A204.1 (cell line): ENCODE data around the gene CNNM3.

Experiments used
- FAIRE-seq: peaks from 2 replicates; lab custom pipeline; 2012; peaks lifted over from hg19 to GRCh38; lab: Jason Lieb, UNC

Gene CNNM3

DNA sequence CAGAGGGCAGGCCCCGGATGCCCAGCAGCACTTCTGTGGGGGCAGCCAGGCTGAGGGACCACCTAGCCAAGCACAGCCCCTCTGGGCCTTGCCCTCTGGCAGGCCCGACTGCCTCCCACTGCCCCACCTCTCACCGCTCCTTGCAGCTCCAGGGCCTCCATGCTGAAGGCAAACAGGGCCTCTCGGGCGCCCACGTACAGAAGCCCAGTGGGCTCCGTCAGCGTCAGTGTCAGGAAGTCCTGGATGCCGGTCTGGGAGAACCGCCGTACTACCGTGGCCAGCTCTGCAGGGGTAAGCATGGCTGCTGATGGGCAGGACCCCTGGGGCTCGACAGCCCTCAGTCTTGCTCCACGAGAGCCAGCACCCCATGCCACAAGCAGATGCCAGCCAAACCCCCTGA, 50.1 kb downstream of the CNNM3 start:
- no peak for FAIRE-seq

DNA sequence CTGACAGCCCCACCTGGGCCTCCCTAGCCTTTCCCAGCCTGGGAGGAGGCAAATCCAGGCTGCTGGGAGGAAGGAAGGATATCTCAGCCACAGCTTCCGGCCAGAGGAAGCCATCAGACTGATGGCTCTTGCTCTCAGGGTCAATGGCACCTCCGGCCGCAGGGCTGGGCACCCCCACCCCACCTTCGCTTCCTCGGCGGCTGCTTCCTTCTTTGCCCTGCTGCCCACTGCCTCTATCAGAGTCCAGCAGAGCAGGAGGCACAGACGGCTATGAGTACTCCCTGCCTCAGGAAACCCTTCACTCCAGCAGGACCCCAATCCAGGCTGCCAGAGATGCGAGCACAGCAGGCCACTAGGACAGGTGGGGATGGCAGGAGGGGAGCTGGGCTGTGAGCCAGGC, 50.5 kb downstream of the CNNM3 start:
- no peak for FAIRE-seq

DNA sequence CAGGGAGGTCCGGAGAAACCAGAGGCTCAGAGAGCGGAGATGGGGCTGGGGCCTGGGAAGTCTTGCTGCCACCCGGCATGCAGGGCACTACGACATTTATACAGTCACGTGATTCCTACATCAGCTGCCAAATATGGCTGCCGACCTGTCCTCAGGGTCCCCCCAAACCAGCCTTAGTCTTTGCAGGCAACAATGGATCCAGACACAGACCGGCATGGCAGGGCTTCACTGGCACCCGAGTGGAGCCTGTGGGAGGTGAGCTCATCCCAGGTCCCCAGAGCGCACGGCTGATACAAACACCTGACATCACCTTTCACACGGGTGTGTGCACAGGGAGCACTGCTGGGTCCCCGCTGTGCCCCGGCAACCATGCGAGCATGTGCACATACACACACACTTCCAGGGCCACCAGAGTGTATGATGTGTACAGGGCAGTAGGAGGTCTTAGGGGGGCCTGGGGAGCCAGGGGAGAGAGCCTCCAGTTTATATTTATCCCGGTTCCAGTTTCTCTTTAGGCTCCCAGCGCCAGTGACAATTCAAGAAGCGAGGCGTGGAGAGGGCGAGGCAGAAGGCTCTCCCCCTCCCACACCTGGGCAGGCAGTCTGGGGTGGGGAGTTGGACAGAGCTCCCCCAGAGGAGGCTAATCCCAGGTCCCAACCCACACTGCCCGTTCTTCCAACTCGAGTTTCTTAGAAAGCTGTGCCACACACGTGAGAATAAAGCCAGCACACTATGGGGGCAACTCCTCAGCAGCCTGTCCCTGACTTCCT, 51.1 kb downstream of the CNNM3 start:
- FAIRE-seq: no peak

DNA sequence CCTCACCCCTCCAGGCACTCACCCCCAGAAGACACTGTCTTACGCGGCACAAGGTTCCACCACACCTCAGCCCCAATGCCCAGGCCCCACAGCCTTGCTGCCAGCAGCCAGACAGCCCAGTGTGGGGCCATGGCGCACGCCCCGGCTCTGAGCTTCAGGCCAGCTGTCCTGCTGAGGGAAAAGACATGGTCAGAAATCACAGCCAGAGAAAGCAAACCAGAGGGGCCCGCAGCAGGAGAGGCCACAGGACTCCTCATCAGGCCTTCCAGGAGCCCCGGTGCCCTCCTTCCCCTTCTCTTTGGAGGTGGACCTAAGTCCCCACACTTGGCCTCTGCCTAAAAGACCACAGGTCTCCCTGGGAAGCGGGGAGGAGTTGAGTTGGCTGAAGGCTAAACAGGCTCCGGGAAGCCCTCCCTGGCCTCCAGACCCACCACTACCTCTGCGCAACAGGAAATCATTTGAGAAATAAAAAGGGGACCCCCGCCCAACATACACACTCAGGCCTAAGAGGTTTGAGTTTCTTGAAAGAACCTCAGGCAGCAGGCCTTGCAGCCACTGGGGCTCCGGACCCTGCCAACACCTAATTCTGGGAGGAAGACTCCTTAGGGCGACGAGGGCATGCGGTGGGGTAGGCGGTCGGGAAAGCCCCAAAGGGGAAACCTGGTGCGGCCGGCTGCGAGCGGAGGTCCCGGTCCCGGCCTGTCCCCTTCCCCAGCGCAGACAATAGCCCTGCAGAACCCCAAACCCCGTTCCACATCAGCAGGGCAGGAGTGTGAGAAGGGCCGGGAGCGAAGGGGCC, 51.9 kb downstream of the CNNM3 start:
- FAIRE-seq: no peak

DNA sequence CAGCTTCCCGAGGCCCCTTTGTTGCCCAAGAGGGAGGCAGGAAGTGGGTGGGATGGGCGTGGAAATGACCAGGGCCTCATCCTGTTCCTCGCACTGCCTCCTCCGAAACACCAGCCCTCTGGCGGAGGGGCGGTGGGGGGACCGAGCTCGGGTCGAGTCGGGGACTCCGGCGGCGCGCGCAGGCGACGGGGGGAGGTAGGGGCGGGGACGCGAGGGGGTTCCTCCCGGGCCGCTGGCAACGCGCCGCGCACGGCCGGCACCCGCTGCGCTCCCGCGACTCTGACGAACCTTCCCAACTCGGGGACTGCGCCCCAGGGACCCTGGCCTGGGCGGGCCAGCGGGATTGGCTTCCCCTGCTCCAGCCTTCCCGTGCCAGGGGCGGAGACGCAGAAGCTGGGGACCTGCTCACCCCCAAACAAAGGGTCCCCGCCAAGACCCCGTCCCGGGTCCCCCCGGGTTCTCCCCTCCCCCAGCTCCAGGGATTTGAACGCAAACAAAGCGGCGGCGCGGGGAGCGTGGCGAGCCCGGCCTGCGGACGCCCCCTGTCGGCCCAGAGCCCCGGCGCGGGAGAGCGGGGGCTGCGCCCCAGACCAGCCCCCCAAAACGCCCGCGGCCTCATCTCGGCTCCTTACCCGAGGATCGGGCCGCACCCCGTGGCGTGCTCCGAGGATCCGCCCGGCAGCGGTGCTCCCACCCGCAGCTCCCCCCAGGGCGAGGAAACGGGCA, 52.6 kb downstream of the CNNM3 start:
- FAIRE-seq: no peak

DNA sequence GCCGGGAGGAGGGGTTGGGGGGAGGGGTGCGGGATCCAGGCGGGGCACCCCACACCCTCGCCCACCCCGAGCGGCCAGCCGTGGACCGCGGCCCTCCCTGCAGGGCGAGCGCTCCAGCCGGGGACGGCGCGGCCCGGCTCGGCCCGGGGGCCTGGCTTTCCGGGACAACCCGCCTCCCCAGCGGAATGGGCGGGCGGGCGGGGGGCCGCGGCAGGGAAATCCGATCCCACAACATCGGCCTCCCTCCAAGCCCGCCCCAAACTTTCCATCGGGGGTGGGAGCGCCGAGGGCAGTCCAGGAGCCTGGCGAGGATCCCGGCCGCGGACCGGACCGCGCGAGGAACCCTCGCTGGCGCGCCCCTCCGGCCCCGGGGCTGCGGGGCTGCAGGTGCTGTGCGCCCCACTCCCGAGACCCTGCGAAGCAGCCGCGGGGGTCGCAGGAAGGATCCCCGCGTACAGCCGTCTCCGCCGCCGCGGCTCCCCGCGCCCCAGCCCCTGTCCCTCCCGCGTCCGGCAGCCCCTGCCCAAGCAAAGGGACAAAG, 53.3 kb downstream of the CNNM3 start:
- FAIRE-seq: no peak

DNA sequence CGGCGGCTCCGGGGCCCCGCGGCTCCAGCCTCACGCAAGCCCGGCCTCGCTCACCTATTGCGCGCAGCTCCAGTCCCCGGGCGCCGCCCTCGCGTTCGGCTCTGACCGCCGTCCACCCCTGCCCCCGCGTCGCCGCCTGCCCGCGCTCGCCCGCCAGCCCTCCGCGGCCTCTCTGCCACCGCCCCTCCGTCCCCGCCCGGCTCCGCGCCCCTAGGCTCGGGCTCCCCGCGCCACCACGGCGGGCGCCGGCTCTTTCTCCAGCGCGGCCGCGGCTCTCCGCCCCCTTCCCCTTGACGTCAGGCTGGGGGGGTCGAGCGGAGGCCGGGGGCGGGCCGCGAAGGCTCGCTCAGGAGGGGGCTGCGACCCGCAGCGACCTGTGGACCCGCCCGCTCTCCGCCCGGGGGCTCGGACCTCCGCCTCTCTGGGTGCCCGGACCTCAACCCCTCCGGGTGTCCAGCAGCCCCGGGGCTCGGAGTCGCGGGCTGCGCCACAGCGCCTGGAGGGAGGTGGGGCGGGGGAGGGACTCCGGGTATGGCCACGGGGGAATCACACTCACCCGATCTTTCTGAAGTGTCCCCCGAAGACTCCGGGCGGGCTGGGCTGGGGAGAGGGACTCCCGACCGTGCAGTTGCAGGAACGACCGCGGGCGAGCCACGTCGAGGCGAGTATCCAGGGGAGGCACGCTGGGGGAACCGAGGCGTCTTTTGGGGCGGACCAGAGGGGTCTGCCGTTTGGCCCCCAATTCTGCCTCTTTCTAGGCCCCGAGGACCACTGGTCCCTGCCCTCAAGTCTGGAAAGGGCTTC, 54.0 kb downstream of the CNNM3 start, which contains the start of gene SEMA4C:
Gene SEMA4C, minus strand, starts transcription at position 259 of the 804 bp plus-strand sequence. CDS start 2,194 bp downstream, outside the sequence.
- FAIRE-seq: no peak

DNA sequence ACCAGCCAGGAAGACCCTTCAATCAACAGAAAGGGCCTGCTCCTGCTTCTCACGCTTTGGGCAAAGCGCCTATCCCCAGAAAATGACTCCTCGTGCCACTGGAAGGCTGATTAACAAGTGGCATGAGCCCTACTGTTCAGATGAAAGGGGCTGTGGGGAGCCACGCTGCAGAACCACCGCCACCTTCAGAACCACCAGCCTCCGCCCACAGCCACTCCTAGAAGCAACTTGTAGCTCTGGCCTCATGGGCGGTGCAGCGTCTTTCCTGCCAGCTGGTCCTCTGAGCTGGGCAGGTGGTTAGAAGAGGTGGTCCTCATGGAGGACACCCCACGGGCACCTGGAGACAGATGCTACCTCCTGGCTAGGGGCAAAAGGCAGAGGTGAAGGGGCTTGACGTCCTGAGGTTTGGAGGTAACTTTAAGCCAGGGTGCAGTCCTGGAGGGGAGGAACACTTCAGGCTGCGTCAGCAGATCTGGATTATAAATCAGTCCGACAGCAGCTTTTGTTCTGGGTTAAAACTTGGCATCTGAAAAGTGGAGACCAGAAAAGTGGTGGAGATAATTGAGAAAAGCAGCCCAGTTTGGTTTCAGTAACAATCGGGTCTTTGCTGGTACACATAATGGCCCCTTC, 54.7 kb downstream of the CNNM3 start:
- no peak for FAIRE-seq

DNA sequence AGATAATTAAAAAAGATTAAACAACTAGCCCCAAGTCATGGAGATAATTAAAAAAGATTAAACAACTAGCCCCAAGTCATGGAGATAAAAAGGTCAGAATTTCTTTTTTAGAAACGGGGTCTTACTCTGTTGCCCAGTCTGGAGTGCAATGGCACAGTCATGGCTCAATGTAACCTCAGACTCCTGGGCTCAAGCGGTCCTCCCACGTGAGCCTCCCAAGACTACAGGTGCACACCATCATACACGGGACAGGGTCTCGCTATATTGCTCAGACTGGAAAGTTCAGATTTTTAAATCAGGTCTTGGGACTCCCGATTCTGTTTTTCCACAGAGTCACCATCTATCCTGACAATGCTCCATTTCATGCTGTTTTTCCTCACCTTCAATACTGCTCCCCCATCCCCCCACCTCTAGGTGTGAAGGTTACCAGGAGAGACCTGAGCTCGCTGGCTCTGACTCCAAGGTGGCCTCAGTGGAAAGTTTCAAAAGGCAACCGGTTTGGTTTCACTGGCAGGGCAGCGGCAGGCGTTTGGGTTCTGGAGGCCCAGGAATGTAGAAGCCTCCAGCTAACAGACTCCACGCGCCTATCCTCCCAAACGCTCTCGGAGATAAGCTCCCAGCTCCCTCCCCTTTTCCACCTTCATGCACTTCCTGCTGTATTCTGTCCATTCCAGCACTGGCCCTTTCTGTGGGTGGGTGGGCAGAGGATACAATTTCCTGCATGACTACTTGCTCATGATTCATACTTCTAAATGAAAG, 56.7 kb downstream of the CNNM3 start:
- no peak for FAIRE-seq

DNA sequence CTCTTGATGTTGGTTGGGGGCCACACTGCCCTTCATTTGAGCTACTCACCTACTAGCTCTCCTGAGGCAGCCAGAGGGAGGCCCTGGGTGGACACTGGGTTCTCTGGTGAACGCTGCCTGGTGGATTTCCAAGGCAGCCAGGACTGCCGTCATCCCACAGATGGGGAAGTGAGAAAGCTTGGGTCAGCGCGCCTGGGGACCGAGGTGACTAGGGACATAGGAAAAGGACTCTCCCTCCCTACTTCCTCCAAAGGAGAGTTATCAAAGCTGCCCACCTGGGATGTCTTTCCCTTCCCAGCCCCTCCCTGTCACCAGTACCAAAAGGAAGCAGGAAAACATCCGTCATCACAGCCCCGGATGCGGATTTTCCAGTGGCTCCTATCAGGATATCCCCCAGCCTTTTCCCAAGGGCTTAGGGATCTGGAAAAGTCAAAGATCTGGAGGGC, 57.6 kb downstream of the CNNM3 start:
- no peak for FAIRE-seq

DNA sequence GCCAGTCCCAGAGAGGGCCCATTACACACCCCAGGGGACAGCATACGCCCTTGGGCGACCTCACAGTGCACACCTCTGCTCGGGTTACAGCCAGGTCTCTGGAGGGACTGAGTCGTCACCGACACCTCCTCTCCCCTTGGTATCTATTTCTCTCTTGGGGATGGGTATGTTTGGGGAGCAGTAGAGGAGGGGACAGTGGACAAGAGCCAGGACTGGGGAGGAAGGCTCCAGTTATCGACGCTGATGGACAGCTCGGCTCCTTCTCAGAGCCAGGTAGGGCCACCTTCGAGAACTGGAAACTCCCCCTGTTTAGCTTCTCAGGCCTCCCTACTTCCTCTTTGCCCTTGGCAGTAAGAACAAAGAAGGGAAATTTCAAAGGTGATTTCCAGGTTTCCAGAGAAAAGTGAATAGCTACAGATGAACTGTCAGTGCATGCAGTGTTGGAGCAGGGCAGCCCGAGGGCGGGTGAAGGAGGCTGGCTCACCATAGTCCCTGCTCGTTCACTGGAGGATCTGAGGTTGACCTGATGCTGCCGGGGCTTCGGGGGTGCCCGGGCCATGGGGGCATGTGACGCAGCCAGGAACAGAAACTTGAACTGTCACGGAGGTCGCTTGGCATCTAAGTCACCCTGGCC, 58.2 kb downstream of the CNNM3 start:
- FAIRE-seq: no peak

DNA sequence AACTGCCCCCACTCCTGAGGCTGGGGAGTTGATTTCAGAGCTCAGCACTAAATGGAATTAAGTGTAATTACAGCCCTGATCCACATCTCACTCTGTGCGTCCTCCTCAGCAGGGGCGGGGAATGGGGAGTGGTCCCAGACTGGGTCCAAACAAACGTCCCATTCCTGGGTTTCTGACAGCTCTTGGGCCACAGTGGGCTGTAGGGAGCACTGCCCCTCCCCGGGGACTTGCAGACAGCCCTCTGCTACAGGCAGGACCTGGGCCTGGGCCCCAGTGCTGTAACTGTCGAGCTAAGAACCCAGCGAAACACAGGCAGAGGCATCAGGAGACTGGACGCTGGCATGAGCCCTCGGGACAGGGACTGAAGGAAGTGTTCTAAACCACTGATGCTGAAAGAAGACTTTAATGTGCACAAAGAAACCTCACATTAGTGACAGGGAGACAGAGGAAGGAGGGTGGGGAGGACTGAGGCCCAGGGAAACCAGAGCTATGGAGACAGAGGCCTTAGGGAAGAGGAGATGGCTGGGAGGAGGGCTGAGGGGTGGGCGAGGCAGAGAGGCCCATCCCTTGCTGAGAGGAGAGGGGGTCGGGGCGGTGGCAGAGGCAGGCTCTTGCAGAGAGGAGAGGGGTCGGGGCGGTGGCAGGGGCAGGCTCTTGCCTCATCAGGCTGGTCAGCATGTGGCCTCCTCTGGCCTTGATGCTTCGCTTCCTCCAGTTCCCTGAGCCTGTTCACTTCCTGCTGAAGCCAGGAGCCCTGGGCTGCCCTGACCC, 59.6 kb downstream of the CNNM3 start:
- FAIRE-seq: no peak

DNA sequence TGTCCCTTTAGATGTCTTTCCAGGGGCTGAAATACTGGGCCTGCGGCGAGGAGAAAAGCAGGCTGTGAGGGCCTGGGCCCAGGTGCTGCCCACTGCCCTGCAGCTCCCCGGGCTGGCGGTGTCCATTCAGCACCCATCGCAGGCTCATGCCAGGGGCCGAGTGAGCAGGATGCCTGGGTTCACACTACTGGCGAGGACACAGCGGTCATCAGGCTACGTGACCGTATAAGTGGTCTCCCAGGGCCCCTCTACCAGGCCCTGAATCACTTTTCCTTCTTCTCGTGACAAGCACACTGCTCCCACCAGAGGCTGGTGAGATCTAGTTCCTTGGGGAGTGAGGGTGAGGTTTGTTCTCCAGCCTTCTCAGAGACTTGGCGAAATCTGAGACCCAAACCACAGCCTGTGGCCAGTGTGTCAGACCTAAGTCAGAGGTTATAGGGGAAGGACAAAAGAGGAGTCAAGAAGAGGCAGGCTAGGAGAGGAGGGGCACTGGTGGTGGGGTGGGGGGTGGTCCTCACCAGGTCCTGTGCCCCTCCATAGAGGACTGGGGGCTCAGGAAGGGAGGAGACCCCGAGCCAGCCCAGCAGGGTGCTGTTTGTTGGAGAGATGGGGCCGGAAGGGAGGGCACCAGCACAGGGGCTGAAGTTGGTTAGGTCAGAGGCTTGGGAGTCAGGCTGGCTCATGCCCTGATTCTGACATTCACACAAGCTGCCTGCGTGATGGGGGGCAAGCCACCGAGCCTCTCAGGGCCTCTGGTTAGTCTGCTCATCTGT, 60.4 kb downstream of the CNNM3 start:
- no peak for FAIRE-seq

DNA sequence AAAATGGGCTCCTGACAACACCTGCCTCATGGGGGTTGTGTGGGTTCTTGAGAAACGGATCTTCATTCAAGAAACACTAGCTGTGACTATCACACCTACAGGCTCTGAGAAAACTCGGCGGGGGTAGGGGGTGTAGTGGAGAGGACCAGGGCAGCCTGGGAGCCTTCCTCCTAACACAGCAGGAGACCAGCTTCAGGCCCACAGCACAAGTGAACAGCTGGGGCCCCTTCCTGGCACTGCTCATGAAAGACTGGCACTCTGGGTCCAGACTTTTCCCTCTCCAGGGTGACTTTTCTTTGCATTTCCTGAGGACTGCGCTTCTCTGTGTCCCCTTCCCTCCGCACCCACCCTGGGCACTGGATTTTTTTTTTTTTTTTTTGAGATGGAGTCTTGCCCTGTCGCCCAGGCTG, 61.0 kb downstream of the CNNM3 start:
- no peak for FAIRE-seq

DNA sequence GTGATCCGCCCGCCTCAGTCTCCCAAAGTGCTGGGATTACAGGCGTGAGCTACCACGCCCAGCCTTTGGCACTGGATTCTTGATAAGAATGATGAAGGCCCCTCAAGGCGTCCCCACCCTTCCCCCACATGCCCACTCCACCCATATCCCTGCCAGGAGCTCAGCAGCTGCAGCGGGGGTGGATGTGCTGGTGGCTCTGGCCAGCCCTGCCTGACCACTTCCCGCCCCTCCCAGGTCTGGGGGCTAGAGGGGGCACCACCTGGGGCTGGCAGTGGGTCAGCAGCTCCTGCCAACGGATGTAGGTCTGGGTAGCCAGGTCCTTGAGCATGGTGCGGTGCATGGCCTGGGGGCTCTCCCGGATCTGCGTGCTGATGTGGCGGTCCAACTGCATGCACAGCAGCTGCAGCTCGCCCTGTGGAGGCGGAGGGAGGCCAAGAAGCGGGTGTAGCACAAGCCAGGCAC, 61.6 kb downstream of the CNNM3 start:
- FAIRE-seq: no peak

DNA sequence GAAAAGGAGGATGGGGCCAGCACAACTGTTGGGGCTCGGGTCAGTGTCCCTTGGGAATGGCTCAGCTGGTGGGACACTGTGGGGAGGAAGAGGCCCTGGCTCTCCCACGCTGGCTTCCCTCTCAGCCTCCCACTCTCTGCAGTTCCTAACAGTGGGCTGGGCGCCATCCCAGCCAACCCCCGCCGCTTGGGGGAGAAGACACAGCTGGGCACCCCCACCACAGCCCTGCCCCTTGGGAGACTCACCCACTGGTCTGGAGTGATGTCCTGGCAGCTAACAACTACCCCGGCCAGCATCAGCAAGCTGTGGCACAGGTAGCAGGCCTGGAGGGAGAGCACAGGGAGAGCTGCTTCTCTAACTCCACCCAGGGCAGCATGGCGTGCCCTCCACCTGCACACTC, 62.1 kb downstream of the CNNM3 start:
- FAIRE-seq: no peak

DNA sequence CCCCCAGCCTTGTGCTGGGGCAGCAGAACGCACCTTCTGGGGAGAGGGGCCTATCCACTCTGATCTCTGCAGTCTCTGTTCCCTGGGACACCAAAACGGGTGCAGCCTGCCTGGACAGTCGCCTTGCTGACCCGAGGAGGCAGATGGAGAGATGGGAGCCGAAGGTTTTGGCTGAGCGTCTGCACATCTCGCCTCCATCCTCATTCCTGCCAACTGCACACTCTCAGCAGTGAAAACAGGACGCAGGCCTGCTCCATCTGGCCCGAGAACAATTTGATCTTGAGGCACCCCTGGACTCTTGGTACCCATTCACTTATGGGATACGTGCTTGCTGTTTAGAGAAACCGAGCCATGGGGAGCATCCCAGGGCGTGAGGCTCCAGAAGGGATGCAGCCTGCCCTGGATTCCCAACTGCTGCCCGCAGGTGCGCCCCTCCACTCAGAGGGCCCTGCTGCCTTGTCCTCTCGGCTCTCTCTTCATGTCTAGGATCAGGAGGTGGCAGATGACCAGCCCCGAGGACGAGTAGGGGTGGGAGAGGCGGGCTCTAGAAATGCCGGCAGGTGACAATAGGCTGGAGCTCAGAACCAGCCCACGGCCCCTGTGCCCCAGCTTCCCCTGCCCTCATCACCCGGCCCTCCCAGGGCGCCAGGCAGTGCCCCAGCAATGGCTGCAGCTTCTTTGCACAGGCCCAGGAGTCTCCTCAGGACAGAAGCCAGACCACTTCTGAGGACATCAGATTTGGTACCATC, 62.9 kb downstream of the CNNM3 start:
- no peak for FAIRE-seq
